ENCODE data around the gene CRIM1. TPM values are rescaled to one million over a fixed set of nuclear protein-coding genes. Genes with fewer than 3 reads are reported as not detected.

CRIM1 gene
- total and polyA plus RNA-seq, 2 donors (not counting 1 experiment from before 2014, with no cell fraction given) = 364 to 661 TPM

DNA sequence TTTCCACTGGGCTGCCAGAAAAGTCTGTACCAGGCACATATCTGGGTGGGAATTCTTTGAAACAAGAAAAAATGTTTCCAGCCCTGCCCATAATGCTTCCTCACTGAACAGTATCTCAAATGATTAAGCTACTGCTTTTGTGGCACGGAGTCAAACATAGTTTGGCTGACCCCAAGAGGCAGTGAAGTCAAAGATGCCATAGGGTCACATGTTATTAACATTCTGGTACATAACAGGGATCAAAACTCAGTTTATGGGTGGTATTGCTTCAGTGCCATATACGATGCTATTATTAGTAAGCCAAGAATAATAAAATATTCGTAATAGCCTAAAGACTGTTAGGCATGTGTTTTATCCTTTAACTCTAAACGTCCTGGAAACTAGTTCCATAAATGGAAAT, 129.9 kb downstream of the CRIM1 start:
- peak; percentile 89 to 95 for DNase-seq (ENCODE audit: low read depth in 2 of 2)
- Histone ChIP-seq H4K20me1 (ENCODE audit: control insufficient read depth, extremely low read depth, insufficient read depth, low read length) (no peaks in the 10 kb centered on the region), H3K27ac (ENCODE audit: insufficient read depth, low read length) (peak overlapping the region; percentile 92), H3K9ac (ENCODE audit: insufficient read depth, low read length) (no peak overlapping the region), H3K4me1 (ENCODE audit: control insufficient read depth, extremely low read depth, insufficient read depth, low read length) (peaks cover 66% of the 10 kb centered on the region), H2AFZ (ENCODE audit: low read length) (no peak overlapping the region), H3K27me3 (ENCODE audit: control insufficient read depth, insufficient read depth, low read length) (no peaks in the 10 kb centered on the region), H3K36me3 (ENCODE audit: control insufficient read depth, insufficient read depth, low read length) (peaks cover 18% of the 10 kb centered on the region), H3K79me2 (ENCODE audit: control insufficient read depth, insufficient read depth, low read length) (peaks cover 51% of the 10 kb centered on the region), H3K4me3 (replicated peaks in 1 of 4; ENCODE audit: control extremely low read depth in 1 of 4, insufficient read depth in 1 of 4, low read depth in 3 of 4, low read length in 4 of 4) (no peak overlapping the region), H3K9me3 (ENCODE audit: control insufficient read depth, insufficient read depth, low read depth, low read length) (no peaks in the 10 kb centered on the region), H3K4me2 (ENCODE audit: extremely low read depth, insufficient read depth, low read length) (peak overlapping the region; percentile 27)
- TF ChIP-seq, protein P1, sequence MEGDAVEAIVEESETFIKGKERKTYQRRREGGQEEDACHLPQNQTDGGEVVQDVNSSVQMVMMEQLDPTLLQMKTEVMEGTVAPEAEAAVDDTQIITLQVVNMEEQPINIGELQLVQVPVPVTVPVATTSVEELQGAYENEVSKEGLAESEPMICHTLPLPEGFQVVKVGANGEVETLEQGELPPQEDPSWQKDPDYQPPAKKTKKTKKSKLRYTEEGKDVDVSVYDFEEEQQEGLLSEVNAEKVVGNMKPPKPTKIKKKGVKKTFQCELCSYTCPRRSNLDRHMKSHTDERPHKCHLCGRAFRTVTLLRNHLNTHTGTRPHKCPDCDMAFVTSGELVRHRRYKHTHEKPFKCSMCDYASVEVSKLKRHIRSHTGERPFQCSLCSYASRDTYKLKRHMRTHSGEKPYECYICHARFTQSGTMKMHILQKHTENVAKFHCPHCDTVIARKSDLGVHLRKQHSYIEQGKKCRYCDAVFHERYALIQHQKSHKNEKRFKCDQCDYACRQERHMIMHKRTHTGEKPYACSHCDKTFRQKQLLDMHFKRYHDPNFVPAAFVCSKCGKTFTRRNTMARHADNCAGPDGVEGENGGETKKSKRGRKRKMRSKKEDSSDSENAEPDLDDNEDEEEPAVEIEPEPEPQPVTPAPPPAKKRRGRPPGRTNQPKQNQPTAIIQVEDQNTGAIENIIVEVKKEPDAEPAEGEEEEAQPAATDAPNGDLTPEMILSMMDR (conservative IDR thresholded peaks at IDR 0.05 in 1 of 2, IDR thresholded peaks at IDR 0.05 in 1 of 2; ENCODE audit: low read depth in 1 of 2, low read length in 2 of 2) = no peak
- no peak for TF ChIP-seq EZH2 (IDR thresholded peaks at IDR 0.05; ENCODE audit: low read length, missing control alignments)

DNA sequence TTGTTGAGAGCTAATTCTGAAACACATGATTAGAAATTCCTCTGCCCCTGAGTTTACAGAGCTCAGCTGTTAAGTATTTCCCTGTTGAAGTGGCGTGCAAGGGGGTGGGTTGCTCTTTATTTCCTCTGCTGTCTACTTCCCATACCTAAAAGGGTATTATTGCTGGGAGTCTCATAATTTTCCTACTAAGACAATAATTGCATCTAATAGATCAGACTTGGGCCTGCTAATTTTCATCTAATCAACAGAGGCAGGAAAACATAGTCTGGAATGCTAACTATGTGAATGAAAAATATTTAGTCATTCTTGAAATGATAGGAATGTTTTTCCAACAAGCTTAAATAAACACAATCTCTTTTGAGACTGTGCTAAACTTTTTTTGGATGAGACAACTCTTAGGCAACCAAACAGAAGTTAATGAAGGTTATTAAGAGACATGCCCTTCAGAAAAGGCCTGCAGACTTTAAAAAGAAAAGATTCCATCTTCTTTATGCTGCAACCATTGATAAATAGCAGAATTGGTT, 131.0 kb downstream of the CRIM1 start:
- Histone ChIP-seq H3K27ac (ENCODE audit: insufficient read depth, low read length) (peak overlapping the region; percentile 92), H3K9me3 (ENCODE audit: control insufficient read depth, insufficient read depth, low read depth, low read length) (no peaks in the 10 kb centered on the region), H2AFZ (ENCODE audit: low read length) (no peak overlapping the region), H3K27me3 (ENCODE audit: control insufficient read depth, insufficient read depth, low read length) (no peaks in the 10 kb centered on the region), H3K4me2 (ENCODE audit: extremely low read depth, insufficient read depth, low read length) (peak overlapping the region; percentile 46), H3K4me3 (replicated peaks in 1 of 4; ENCODE audit: control extremely low read depth in 1 of 4, insufficient read depth in 1 of 4, low read depth in 3 of 4, low read length in 4 of 4) (no peak overlapping the region), H3K9ac (ENCODE audit: insufficient read depth, low read length) (peak overlapping the region; percentile 50), H3K4me1 (ENCODE audit: control insufficient read depth, extremely low read depth, insufficient read depth, low read length) (peaks cover 71% of the 10 kb centered on the region), H3K79me2 (ENCODE audit: control insufficient read depth, insufficient read depth, low read length) (peaks cover 56% of the 10 kb centered on the region), H4K20me1 (ENCODE audit: control insufficient read depth, extremely low read depth, insufficient read depth, low read length) (no peaks in the 10 kb centered on the region), H3K36me3 (ENCODE audit: control insufficient read depth, insufficient read depth, low read length) (peaks cover 20% of the 10 kb centered on the region)
- DNase-seq (ENCODE audit: low read depth in 2 of 2) = peak; percentile 74 to 91
- TF ChIP-seq, protein P1 (conservative IDR thresholded peaks at IDR 0.05 in 1 of 2, IDR thresholded peaks at IDR 0.05 in 1 of 2; ENCODE audit: low read depth in 1 of 2, low read length in 2 of 2) = no peak
- TF ChIP-seq EZH2 (IDR thresholded peaks at IDR 0.05; ENCODE audit: low read length, missing control alignments) = no peak

DNA sequence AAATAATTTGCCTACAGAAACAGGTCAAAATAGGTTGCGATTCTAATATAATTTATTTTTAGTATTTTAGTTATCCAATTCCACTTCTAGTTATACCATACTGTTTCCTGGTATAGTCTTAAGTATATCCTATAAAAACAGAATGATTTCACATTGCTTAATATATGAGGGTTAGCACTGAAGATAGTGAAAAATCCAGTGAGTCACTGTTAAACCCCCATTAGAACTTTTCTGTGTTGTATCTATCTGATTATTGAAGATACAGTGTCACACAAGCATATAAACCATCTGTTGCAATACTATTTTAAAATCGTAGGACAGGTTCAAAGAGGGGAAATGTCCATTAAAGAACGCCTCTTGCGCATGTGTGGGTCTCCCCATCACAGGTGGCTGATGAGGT, 132.4 kb downstream of the CRIM1 start:
- no peaks in the 10 kb centered on the region for H3K27me3 ChIP-seq (ENCODE audit: control insufficient read depth, insufficient read depth, low read length)
- peaks cover 55% of the 10 kb centered on the region for H3K79me2 ChIP-seq (ENCODE audit: control insufficient read depth, insufficient read depth, low read length)
- H3K27ac ChIP-seq (ENCODE audit: insufficient read depth, low read length) = peak overlapping the region; percentile 67
- no peak overlapping the region for H3K4me2 ChIP-seq (ENCODE audit: extremely low read depth, insufficient read depth, low read length)
- peaks cover 65% of the 10 kb centered on the region for H3K4me1 ChIP-seq (ENCODE audit: control insufficient read depth, extremely low read depth, insufficient read depth, low read length)
- DNase-seq (ENCODE audit: low read depth in 2 of 2) = no peak
- no peak overlapping the region for H3K9ac ChIP-seq (ENCODE audit: insufficient read depth, low read length)
- TF ChIP-seq EZH2 (IDR thresholded peaks at IDR 0.05; ENCODE audit: low read length, missing control alignments) = no peak
- TF ChIP-seq, protein P1 (conservative IDR thresholded peaks at IDR 0.05 in 1 of 2, IDR thresholded peaks at IDR 0.05 in 1 of 2; ENCODE audit: low read depth in 1 of 2, low read length in 2 of 2) = no peak
- no peaks in the 10 kb centered on the region for H3K9me3 ChIP-seq (ENCODE audit: control insufficient read depth, insufficient read depth, low read depth, low read length)
- no peak overlapping the region for H2AFZ ChIP-seq (ENCODE audit: low read length)
- H4K20me1 ChIP-seq (ENCODE audit: control insufficient read depth, extremely low read depth, insufficient read depth, low read length) = no peaks in the 10 kb centered on the region
- H3K36me3 ChIP-seq (ENCODE audit: control insufficient read depth, insufficient read depth, low read length) = peaks cover 18% of the 10 kb centered on the region
- H3K4me3 ChIP-seq (replicated peaks in 1 of 4; ENCODE audit: control extremely low read depth in 1 of 4, insufficient read depth in 1 of 4, low read depth in 3 of 4, low read length in 4 of 4) = no peak overlapping the region

All from fibroblast of lung (primary cell).